HepG2 (cell line): Measurements from ENCODE around the gene MGMT. TPM values are rescaled to one million over a fixed set of nuclear protein-coding genes. Genes with fewer than 3 reads are reported as not detected.

Source experiments
- FOXO1 ChIP-seq: sonication (generic); formaldehyde crosslinking; IDR thresholded peaks from 2 replicates; pipeline ENCODE4 v1.4.0; 2020; ENCODE audit warnings: missing genetic modification reagents
- MBD4 ChIP-seq: IDR thresholded peaks from 2 replicates; pipeline ENCODE4 v1.6.1; 2012; ENCODE audit warnings: low read length, inconsistent platforms, borderline replicate concordance
- MEIS2 ChIP-seq: sonication (generic); formaldehyde crosslinking; IDR thresholded peaks from 2 replicates; pipeline ENCODE4 v1.9.0; 2021; ENCODE audit warnings: mild to moderate bottlenecking, missing genetic modification reagents
- MTA3 ChIP-seq: sonication (generic); formaldehyde crosslinking; IDR thresholded peaks from 2 replicates; pipeline ENCODE4 v1.4.0; 2020; ENCODE audit warnings: missing genetic modification reagents
- NR2F6 ChIP-seq, 2 experiments: IDR thresholded peaks; 2 replicates each; pipeline ENCODE4 v1.6.1; 2016; ENCODE audit warnings: antibody characterized with exemption in 1 of 2, mild to moderate bottlenecking in 1 of 2
- RARG ChIP-seq: sonication (generic); formaldehyde crosslinking; IDR thresholded peaks from 2 replicates; pipeline ENCODE4 v1.4.0; 2020; ENCODE audit warnings: low read depth, mild to moderate bottlenecking, missing genetic modification reagents
- RFXANK ChIP-seq: IDR thresholded peaks from 2 replicates; pipeline ENCODE4 v1.6.1; 2016
- RORA ChIP-seq: sonication (generic); formaldehyde crosslinking; IDR thresholded peaks from 2 replicates; pipeline ENCODE4 v1.5.0; 2020; ENCODE audit warnings: mild to moderate bottlenecking, missing genetic modification reagents, moderate library complexity
- SAP130 ChIP-seq: IDR thresholded peaks from 2 replicates; pipeline ENCODE4 v1.6.1; 2016; ENCODE audit warnings: low read depth
- ZFP82 ChIP-seq: sonication (generic); formaldehyde crosslinking; IDR thresholded peaks from 2 replicates; pipeline ENCODE4 v1.5.1; 2020; ENCODE audit warnings: mild to moderate bottlenecking, missing genetic modification reagents, borderline replicate concordance
- ZNF256 ChIP-seq: sonication (generic); formaldehyde crosslinking; conservative IDR thresholded peaks from 2 replicates; pipeline ENCODE4 v1.4.0; 2020; ENCODE audit warnings: missing genetic modification reagents
- ZNF547 ChIP-seq: sonication (generic); formaldehyde crosslinking; IDR thresholded peaks from 2 replicates; pipeline ENCODE4 v1.5.1; 2020; ENCODE audit warnings: mild to moderate bottlenecking, missing genetic modification reagents
- ZNF570 ChIP-seq: sonication (generic); formaldehyde crosslinking; IDR thresholded peaks from 2 replicates; pipeline ENCODE4 v1.4.0; 2020; ENCODE audit warnings: mild to moderate bottlenecking, missing genetic modification reagents, borderline replicate concordance
- ZNF776 ChIP-seq: sonication (generic); formaldehyde crosslinking; IDR thresholded peaks from 2 replicates; pipeline ENCODE4 v1.4.0; 2020; ENCODE audit warnings: mild to moderate bottlenecking, missing genetic modification reagents
- polyA plus RNA-seq, 8 experiments: library from polyadenylated mRNA; depleted of rRNA in 3 of 8; stranded (reverse) in 7 of 8; unstranded in 1 of 8; fragments of >200 nt; fragmentation: Illumina TruSeq in 4 of 8; extraction: Trizol in 4 of 8; gene quantifications; 2 replicates each; pipeline versions ENCODE4 v1.2.1 to v1.2.3, GENCODE V29; 2011 to 2016; ENCODE audit warnings: low read depth in 4 of 8, missing spikeins in 1 of 8, mixed read lengths in 1 of 8; ENCODE audit not compliant: insufficient read depth in 1 of 8
- total RNA-seq, 5 experiments: library from RNA; depleted of rRNA; stranded (reverse); fragments of >200 nt; fragmentation: Illumina TruSeq; extraction: Trizol; gene quantifications; 2 replicates each; pipeline ENCODE4 v1.2.3, GENCODE V29; 2016; ENCODE audit warnings: low read depth in 1 of 5
- TF ChIP-seq, protein P1 (sequence below): sonication (generic); formaldehyde crosslinking; conservative IDR thresholded peaks from 2 replicates; pipeline ENCODE4 v1.4.0; 2020; ENCODE audit warnings: missing genetic modification reagents
- TF ChIP-seq, protein P2 (sequence below): sonication (generic); formaldehyde crosslinking; IDR thresholded peaks from 2 replicates; pipeline ENCODE4 v1.8.0; 2023; ENCODE audit warnings: mild to moderate bottlenecking, missing genetic modification reagents
- TF ChIP-seq, protein P3 (sequence below): IDR thresholded peaks from 2 replicates; pipeline ENCODE4 v1.6.1; 2012; ENCODE audit warnings: low read length, improper control_type of control experiment
- TF ChIP-seq, protein P4 (sequence below): sonication (generic); formaldehyde crosslinking; IDR thresholded peaks from 2 replicates; pipeline ENCODE4 v1.8.0; 2022; ENCODE audit warnings: low read depth, missing genetic modification reagents
- TF ChIP-seq, protein P5 (sequence below): sonication (generic); formaldehyde crosslinking; IDR thresholded peaks from 2 replicates; pipeline ENCODE4 v1.5.0; 2020; ENCODE audit warnings: missing genetic modification reagents

The MGMT gene
- total and polyA plus RNA-seq, 2 of the 13 experiments (the other 11 are each of a cell fraction or from before 2014, with no cell fraction given) = 12.0 to 19.5 TPM

DNA sequence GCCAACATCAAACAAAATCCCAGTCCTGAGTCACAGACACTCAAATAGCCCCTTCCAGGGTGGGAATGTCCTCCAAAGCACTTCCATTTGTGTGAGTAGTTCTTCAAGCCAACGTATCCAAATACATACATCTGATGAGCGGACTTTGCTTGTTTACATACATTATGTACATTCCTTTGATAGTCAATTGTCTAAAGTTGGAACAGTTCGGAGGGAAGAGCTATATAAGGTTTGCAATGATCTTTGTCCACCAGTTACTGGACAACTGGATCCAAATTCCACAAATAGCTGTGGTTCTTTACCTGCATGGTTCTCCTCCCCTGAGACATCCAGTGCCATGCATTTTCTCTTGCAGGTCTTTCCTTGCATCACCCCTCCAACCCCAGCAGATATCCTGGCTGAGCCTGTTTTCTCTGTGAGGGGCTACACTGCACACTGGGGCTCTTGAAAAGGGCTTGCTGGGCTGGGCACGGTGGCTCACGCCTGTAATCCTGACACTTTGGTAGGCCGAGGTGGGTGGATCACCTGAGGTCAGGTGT lies 4.7 kb upstream of the MGMT start (continued):
- TF ChIP-seq ZFP82 (no peak), FOXO1 (CRISPR knock-in tag) (peak; percentile 73), NR2F6 (IDR thresholded peaks at IDR 0.05) (peak; percentile 48; the same call in 1 of the 2 replicates), NR2F6 (CRISPR knock-in tag; IDR thresholded peaks at IDR 0.05) (peak; percentile 53), MBD4 (no peak), ZNF570 (no peak), ZNF256 (CRISPR knock-in tag) (no peak), RFXANK (CRISPR knock-in tag) (no peak), ZNF776 (CRISPR knock-in tag) (no peak), ZNF547 (CRISPR knock-in tag) (0 out of 2 replicates have a peak, but pooled peaks have one; percentile 54), RORA (no peak), RARG (CRISPR knock-in tag) (no peak), SAP130 (peak; percentile 70), MTA3 (CRISPR knock-in tag) (no peak), MEIS2 (CRISPR knock-in tag) (no peak)
- TF ChIP-seq, protein P1, sequence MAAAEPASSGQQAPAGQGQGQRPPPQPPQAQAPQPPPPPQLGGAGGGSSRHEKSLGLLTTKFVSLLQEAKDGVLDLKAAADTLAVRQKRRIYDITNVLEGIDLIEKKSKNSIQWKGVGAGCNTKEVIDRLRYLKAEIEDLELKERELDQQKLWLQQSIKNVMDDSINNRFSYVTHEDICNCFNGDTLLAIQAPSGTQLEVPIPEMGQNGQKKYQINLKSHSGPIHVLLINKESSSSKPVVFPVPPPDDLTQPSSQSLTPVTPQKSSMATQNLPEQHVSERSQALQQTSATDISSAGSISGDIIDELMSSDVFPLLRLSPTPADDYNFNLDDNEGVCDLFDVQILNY (CRISPR knock-in tag) = no peak
- TF ChIP-seq, protein P2, sequence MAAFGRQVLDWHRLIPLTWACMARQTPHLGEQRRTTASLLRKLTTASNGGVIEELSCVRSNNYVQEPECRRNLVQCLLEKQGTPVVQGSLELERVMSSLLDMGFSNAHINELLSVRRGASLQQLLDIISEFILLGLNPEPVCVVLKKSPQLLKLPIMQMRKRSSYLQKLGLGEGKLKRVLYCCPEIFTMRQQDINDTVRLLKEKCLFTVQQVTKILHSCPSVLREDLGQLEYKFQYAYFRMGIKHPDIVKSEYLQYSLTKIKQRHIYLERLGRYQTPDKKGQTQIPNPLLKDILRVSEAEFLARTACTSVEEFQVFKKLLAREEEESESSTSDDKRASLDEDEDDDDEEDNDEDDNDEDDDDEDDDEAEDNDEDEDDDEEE (CRISPR knock-in tag) = no peak
- TF ChIP-seq, protein P3, sequence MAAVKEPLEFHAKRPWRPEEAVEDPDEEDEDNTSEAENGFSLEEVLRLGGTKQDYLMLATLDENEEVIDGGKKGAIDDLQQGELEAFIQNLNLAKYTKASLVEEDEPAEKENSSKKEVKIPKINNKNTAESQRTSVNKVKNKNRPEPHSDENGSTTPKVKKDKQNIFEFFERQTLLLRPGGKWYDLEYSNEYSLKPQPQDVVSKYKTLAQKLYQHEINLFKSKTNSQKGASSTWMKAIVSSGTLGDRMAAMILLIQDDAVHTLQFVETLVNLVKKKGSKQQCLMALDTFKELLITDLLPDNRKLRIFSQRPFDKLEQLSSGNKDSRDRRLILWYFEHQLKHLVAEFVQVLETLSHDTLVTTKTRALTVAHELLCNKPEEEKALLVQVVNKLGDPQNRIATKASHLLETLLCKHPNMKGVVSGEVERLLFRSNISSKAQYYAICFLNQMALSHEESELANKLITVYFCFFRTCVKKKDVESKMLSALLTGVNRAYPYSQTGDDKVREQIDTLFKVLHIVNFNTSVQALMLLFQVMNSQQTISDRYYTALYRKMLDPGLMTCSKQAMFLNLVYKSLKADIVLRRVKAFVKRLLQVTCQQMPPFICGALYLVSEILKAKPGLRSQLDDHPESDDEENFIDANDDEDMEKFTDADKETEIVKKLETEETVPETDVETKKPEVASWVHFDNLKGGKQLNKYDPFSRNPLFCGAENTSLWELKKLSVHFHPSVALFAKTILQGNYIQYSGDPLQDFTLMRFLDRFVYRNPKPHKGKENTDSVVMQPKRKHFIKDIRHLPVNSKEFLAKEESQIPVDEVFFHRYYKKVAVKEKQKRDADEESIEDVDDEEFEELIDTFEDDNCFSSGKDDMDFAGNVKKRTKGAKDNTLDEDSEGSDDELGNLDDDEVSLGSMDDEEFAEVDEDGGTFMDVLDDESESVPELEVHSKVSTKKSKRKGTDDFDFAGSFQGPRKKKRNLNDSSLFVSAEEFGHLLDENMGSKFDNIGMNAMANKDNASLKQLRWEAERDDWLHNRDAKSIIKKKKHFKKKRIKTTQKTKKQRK = no peak
- TF ChIP-seq, protein P4, sequence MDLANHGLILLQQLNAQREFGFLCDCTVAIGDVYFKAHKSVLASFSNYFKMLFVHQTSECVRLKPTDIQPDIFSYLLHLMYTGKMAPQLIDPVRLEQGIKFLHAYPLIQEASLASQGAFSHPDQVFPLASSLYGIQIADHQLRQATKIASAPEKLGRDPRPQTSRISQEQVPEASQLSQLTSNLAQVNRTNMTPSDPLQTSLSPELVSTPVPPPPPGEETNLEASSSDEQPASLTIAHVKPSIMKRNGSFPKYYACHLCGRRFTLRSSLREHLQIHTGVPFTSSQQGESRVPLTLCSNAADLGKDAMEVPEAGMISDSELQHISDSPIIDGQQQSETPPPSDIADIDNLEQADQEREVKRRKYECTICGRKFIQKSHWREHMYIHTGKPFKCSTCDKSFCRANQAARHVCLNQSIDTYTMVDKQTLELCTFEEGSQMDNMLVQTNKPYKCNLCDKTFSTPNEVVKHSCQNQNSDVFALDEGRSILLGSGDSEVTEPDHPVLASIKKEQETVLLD (CRISPR knock-in tag) = no peak
- TF ChIP-seq, protein P5, sequence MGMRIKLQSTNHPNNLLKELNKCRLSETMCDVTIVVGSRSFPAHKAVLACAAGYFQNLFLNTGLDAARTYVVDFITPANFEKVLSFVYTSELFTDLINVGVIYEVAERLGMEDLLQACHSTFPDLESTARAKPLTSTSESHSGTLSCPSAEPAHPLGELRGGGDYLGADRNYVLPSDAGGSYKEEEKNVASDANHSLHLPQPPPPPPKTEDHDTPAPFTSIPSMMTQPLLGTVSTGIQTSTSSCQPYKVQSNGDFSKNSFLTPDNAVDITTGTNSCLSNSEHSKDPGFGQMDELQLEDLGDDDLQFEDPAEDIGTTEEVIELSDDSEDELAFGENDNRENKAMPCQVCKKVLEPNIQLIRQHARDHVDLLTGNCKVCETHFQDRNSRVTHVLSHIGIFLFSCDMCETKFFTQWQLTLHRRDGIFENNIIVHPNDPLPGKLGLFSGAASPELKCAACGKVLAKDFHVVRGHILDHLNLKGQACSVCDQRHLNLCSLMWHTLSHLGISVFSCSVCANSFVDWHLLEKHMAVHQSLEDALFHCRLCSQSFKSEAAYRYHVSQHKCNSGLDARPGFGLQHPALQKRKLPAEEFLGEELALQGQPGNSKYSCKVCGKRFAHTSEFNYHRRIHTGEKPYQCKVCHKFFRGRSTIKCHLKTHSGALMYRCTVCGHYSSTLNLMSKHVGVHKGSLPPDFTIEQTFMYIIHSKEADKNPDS = no peak
